Measurements from ENCODE around the gene OSBPL2.

Gene OSBPL2

GRCh38 chr20:62276439-62276838 lies 38.1 kb downstream of the OSBPL2 start:
- Histone ChIP-seq H3K4me3 (ENCODE audit: low read depth, low read length) (no peak overlapping the region), H3K9me3 (ENCODE audit: control insufficient read depth, insufficient read depth, low read depth, low read length) (no peaks in the 10 kb centered on the region), H3K27ac (ENCODE audit: extremely low read depth, low read depth, low read length) (no peak overlapping the region), H3K4me1 (ENCODE audit: control insufficient read depth, insufficient read depth, low read length) (no peaks in the 10 kb centered on the region), H3K36me3 (ENCODE audit: control insufficient read depth in 2 of 2, insufficient read depth in 1 of 2, low read length in 2 of 2) (peaks cover under 1 to 91% of the 10 kb centered on the region in 2 experiments; a peak in 2 of 3 replicates)
- no peak for TF ChIP-seq ZBTB7A (tag by site-specific recombination; IDR thresholded peaks at IDR 0.05; ENCODE audit: low read depth)
- ChIA-PET POLR2A (no interaction called here), CTCF (no interaction called here)

- Histone ChIP-seq H3K36me3 (ENCODE audit: control insufficient read depth in 2 of 2, insufficient read depth in 1 of 2, low read length in 2 of 2) (peaks cover 6 to 91% of the 10 kb centered on the region in 2 experiments; a peak in 2 of 3 replicates), H3K4me3 (ENCODE audit: low read depth, low read length) (no peak overlapping the region), H3K27ac (ENCODE audit: extremely low read depth, low read depth, low read length) (no peak overlapping the region), H3K9me3 (ENCODE audit: control insufficient read depth, insufficient read depth, low read depth, low read length) (no peaks in the 10 kb centered on the region), H3K4me1 (ENCODE audit: control insufficient read depth, insufficient read depth, low read length) (no peaks in the 10 kb centered on the region)
- ChIA-PET CTCF (interaction anchor here (0.7 kb wide), 1 partner anchor 77 kb away, joined by 3 read pairs; no protein-coding TSS in a partner anchor), POLR2A (no interaction called here)
- TF ChIP-seq PRDM10 (tag by site-specific recombination; IDR thresholded peaks at IDR 0.05) (no peak), ZNF600 (tag by site-specific recombination; IDR thresholded peaks at IDR 0.05) (0 out of 2 replicates have a peak, but pooled peaks have one; percentile 35)
Observed at GRCh38 chr20:62277253-62277652, 38.9 kb downstream of the OSBPL2 start.

- Histone ChIP-seq H3K4me3 (ENCODE audit: low read depth, low read length) (no peak overlapping the region), H3K9me3 (ENCODE audit: control insufficient read depth, insufficient read depth, low read depth, low read length) (no peaks in the 10 kb centered on the region), H3K27ac (ENCODE audit: extremely low read depth, low read depth, low read length) (no peak overlapping the region), H3K4me1 (ENCODE audit: control insufficient read depth, insufficient read depth, low read length) (no peaks in the 10 kb centered on the region), H3K36me3 (ENCODE audit: control insufficient read depth in 2 of 2, insufficient read depth in 1 of 2, low read length in 2 of 2) (peaks cover 12 to 92% of the 10 kb centered on the region in 2 experiments; a peak in 2 of 3 replicates)
- POLR2A ChIA-PET, result no interaction called here
- CTCF ChIA-PET, result no interaction called here
- TF ChIP-seq BCL6B (tag by site-specific recombination; IDR thresholded peaks at IDR 0.05), result no peak
- no peak for TF ChIP-seq ZNF530 (tag by site-specific recombination; IDR thresholded peaks at IDR 0.05; ENCODE audit: low read depth)
- no peak for TF ChIP-seq ZNF664 (tag by site-specific recombination; IDR thresholded peaks at IDR 0.05)
- TF ChIP-seq ZNF114 (tag by site-specific recombination; IDR thresholded peaks at IDR 0.05), result no peak
- TF ChIP-seq ZNF660 (tag by site-specific recombination; IDR thresholded peaks at IDR 0.05), result no peak
- no peak for TF ChIP-seq ZNF473 (tag by site-specific recombination; IDR thresholded peaks at IDR 0.05)
- no peak for TF ChIP-seq ZNF558 (tag by site-specific recombination; IDR thresholded peaks at IDR 0.05)
- no peak for TF ChIP-seq SP7 (tag by site-specific recombination; IDR thresholded peaks at IDR 0.05)
- TF ChIP-seq ZNF785 (tag by site-specific recombination; IDR thresholded peaks at IDR 0.05), result no peak
- no peak for TF ChIP-seq ZFP69B (tag by site-specific recombination; IDR thresholded peaks at IDR 0.05)
- no peak for TF ChIP-seq ZNF830 (tag by site-specific recombination; IDR thresholded peaks at IDR 0.05; ENCODE audit: low read depth)
Observed at GRCh38 chr20:62280303-62280702, 42.0 kb downstream of the OSBPL2 start.

Data from HEK293 (cell line).